A549 (cell line): ENCODE results near the gene HTRA1. TPM values are rescaled to one million over a fixed set of nuclear protein-coding genes. Genes with fewer than 3 reads are reported as not detected.

Experiments used
- ATAC-seq, 2 experiments: fragments of 200-7000 bp in 1 of 2; fragments of >200 bp in 1 of 2; cut with Nextera tagmentation in 1 of 2; cut with Tn5 transposase in 1 of 2; 3 replicates each; pipeline versions ENCODE4 v1.8.0 to v1.9.1; 2018 to 2020; ENCODE audit warnings: mild to moderate bottlenecking in 1 of 2, moderate library complexity in 1 of 2
- CTCF ChIA-PET: fragments of 300-600 bp; sonication (Branson Sonifier 250); formaldehyde crosslinking; extraction: SDS; loops from one replicate; lab custom pipeline; 2021; ENCODE audit warnings: antibody characterized with exemption, inconsistent platforms; lab: Yijun Ruan, JAX
- POLR2A ChIA-PET: fragments of 350-600 bp; formaldehyde crosslinking; extraction: SDS; loops from one replicate; lab custom pipeline; 2021; ENCODE audit warnings: antibody characterized with exemption, inconsistent platforms; lab: Yijun Ruan, JAX
- DNase-seq, 2 experiments: peaks; one replicate each; pipeline versions ENCODE4 v3.0.0 to v3.0.0-alpha.2; 2011 to 2016; ENCODE audit warnings: low read depth in 1 of 2, low spot score in 1 of 2
- FAIRE-seq: peaks from 2 replicates; lab custom pipeline; 2011; peaks lifted over from hg19 to GRCh38; lab: Jason Lieb, UNC
- H3K27ac ChIP-seq, 2 experiments: fragments of >200 bp; sonication (Bioruptor Twin); formaldehyde crosslinking; 3 replicates each; pipeline ENCODE4 v1.5.1; 2016 to 2017
- H3K4me1 ChIP-seq: fragments of >200 bp; sonication (Bioruptor Twin); formaldehyde crosslinking; 3 replicates; pipeline ENCODE4 v1.6.1; 2016
- H3K4me2 ChIP-seq: fragments of >200 bp; sonication (Bioruptor Twin); formaldehyde crosslinking; 3 replicates; pipeline ENCODE4 v1.6.1; 2016
- H3K4me3 ChIP-seq: fragments of >200 bp; sonication (Bioruptor Twin); formaldehyde crosslinking; 3 replicates; pipeline ENCODE4 v1.5.1; 2016
- H3K9me3 ChIP-seq: fragments of >200 bp; sonication (Bioruptor Twin); formaldehyde crosslinking; 3 replicates; pipeline ENCODE4 v1.6.1; 2016
- ATOH8 ChIP-seq: fragments of 250-450 bp; sonication (Bioruptor Pico); IDR thresholded peaks from 2 replicates; pipeline ENCODE4 v1.5.0; 2020; ENCODE audit warnings: low read depth, mild to moderate bottlenecking, moderate library complexity
- CEBPB ChIP-seq, 2 experiments: fragments of >200 bp in 1 of 2; sonication (Bioruptor Twin) in 1 of 2; formaldehyde crosslinking in 1 of 2; IDR thresholded peaks; 2 replicates each; pipeline ENCODE4 v1.6.1; 2012 to 2016
- CHD2 ChIP-seq: fragments of 150-350 bp; IDR thresholded peaks from 2 replicates; pipeline ENCODE4 v1.6.1; 2014; ENCODE audit warnings: low read length; ENCODE audit not compliant: partially characterized antibody
- CHD4 ChIP-seq: fragments of 200-600 bp; sonication (generic); IDR thresholded peaks from 2 replicates; pipeline ENCODE4 v1.6.1; 2016; ENCODE audit warnings: antibody characterized with exemption, mild to moderate bottlenecking, borderline replicate concordance
- EHF ChIP-seq: fragments of 250-450 bp; sonication (Bioruptor Pico); IDR thresholded peaks from 2 replicates; pipeline ENCODE4 v1.5.0; 2020; ENCODE audit warnings: mild to moderate bottlenecking
- ELK1 ChIP-seq: fragments of 150-350 bp; IDR thresholded peaks from 2 replicates; pipeline ENCODE4 v1.6.1; 2014; ENCODE audit warnings: low read depth, mild to moderate bottlenecking, low read length
- EP300 ChIP-seq, 2 experiments: fragments of >200 bp; sonication (Bioruptor Twin); formaldehyde crosslinking; IDR thresholded peaks; 2 replicates in 1 of 2; 3 replicates in 1 of 2; pipeline ENCODE4 v1.6.1; 2016 to 2017
- GATA3 ChIP-seq: IDR thresholded peaks from 2 replicates; pipeline ENCODE4 v1.6.1; 2012; ENCODE audit warnings: borderline replicate concordance
- HDAC2 ChIP-seq: fragments of 200-600 bp; sonication (generic); IDR thresholded peaks from 2 replicates; pipeline ENCODE4 v1.6.1; 2016
- HES2 ChIP-seq: fragments of >200 bp; sonication (Bioruptor Twin); formaldehyde crosslinking; IDR thresholded peaks from 2 replicates; pipeline ENCODE4 v1.6.1; 2016
- HMGXB4 ChIP-seq: fragments of 250-450 bp; sonication (Bioruptor Pico); IDR thresholded peaks from 2 replicates; pipeline ENCODE4 v1.5.0; 2021; ENCODE audit warnings: mild to moderate bottlenecking, moderate library complexity, borderline replicate concordance
- JUN ChIP-seq, 2 experiments: fragments of >200 bp; sonication (Bioruptor Twin); formaldehyde crosslinking; IDR thresholded peaks; 2 replicates in 1 of 2; 3 replicates in 1 of 2; pipeline ENCODE4 v1.6.1; 2016 to 2017
- KDM1A ChIP-seq: fragments of 200-600 bp; sonication (generic); IDR thresholded peaks from 2 replicates; pipeline ENCODE4 v1.6.1; 2016; ENCODE audit warnings: low read depth, mild to moderate bottlenecking
- KDM5A ChIP-seq: fragments of 200-600 bp; sonication (generic); IDR thresholded peaks from 2 replicates; pipeline ENCODE4 v1.6.1; 2016; ENCODE audit warnings: antibody characterized with exemption, mild to moderate bottlenecking
- MAFK ChIP-seq: fragments of 450-650 bp; IDR thresholded peaks from 2 replicates; pipeline ENCODE4 v1.6.1; 2014; ENCODE audit not compliant: partially characterized antibody
- RARB ChIP-seq: fragments of 250-450 bp; sonication (Bioruptor Pico); IDR thresholded peaks from 2 replicates; pipeline ENCODE4 v1.8.0; 2021; ENCODE audit warnings: mild to moderate bottlenecking, moderate library complexity
- REST ChIP-seq: fragments of 200-600 bp; sonication (generic); IDR thresholded peaks from 2 replicates; pipeline ENCODE4 v1.6.1; 2016; ENCODE audit warnings: antibody characterized with exemption, mild to moderate bottlenecking, moderate library complexity
- TFCP2L1 ChIP-seq: fragments of 250-450 bp; sonication (Bioruptor Pico); IDR thresholded peaks from 2 replicates; pipeline ENCODE4 v1.5.0; 2021; ENCODE audit warnings: mild to moderate bottlenecking
- TP53 ChIP-seq: fragments of 250-450 bp; sonication (Bioruptor Pico); IDR thresholded peaks from 2 replicates; pipeline ENCODE4 v1.5.0; 2021; ENCODE audit warnings: mild to moderate bottlenecking, moderate library complexity
- USF2 ChIP-seq: fragments of 450-650 bp; IDR thresholded peaks from 2 replicates; pipeline ENCODE4 v1.6.1; 2014; ENCODE audit warnings: antibody characterized with exemption
- ZFP36 ChIP-seq: fragments of 450-650 bp; IDR thresholded peaks from 2 replicates; pipeline ENCODE4 v1.6.1; 2014; ENCODE audit warnings: borderline replicate concordance; ENCODE audit not compliant: partially characterized antibody
- ZSCAN20 ChIP-seq: fragments of 250-450 bp; sonication (Bioruptor Pico); IDR thresholded peaks from 2 replicates; pipeline ENCODE4 v1.8.0; 2022; ENCODE audit warnings: mild to moderate bottlenecking, moderate library complexity
- WGBS: methylation state at CpG from one replicate; pipeline ENCODE4 v1.1.6; 2017; ENCODE audit errors: missing lambda C conversion rate; 5-methylcytosine and 5-hydroxymethylcytosine counted together
- polyA plus RNA-seq, 4 experiments: library from polyadenylated mRNA; depleted of rRNA in 3 of 4; stranded (reverse); fragments of >200 nt; fragmentation: RNase III in 1 of 4; extraction: RNeasy Plus Mini Kit Qiagen cat#74134 plus additional on column Dnase treatment in 1 of 4; gene quantifications; 2 replicates in 3 of 4; 3 replicates in 1 of 4; pipeline ENCODE4 v1.2.3, GENCODE V29; 2011 to 2017

HTRA1 gene
- polyA plus RNA-seq, 2 of the 4 experiments (the other 2 are of a cell fraction): 50.7 to 65.6 TPM

GRCh38 chr10:122515588-122516231, 54.4 kb downstream of the HTRA1 start (continued):
- no peak for TF ChIP-seq HDAC2

GRCh38 chr10:122516734-122517133, 55.4 kb downstream of the HTRA1 start:
- no peak for FAIRE-seq
- Histone ChIP-seq H3K9me3 (no peaks in the 10 kb centered on the region), H3K4me1 (no peaks in the 10 kb centered on the region), H3K27ac (no peak overlapping the region), H3K4me3 (no peak overlapping the region), H3K4me2 (no peak overlapping the region)
- ChIA-PET CTCF (interaction anchor here (0.6 kb wide), 1 partner anchor 41 kb away, joined by 3 read pairs; no protein-coding TSS in a partner anchor), POLR2A (no interaction called here)
- whole genome bisulfite sequencing: 62% methylated on average over 4 of the region's 4 CpGs
- no peak for TF ChIP-seq GATA3
- TF ChIP-seq ELK1: no peak
- no peak for ATAC-seq
- no peak for DNase-seq

GRCh38 chr10:122519144-122519543, 57.8 kb downstream of the HTRA1 start:
- 69% methylated on average over 7 of the region's 7 CpGs for WGBS
- Histone ChIP-seq H3K27ac (no peak overlapping the region), H3K9me3 (peaks cover 7% of the 10 kb centered on the region), H3K4me2 (no peak overlapping the region), H3K4me1 (no peaks in the 10 kb centered on the region), H3K4me3 (no peak overlapping the region)
- no peak for FAIRE-seq
- ChIA-PET POLR2A (no interaction called here), CTCF (interaction anchor here (1.6 kb wide), 1 partner anchor 50 kb away, joined by 4 read pairs; no protein-coding TSS in a partner anchor)
- ATAC-seq: no peak
- DNase-seq: no peak
- no peak for TF ChIP-seq HMGXB4
- TF ChIP-seq TFCP2L1 (CRISPR knock-in tag): no peak
- TF ChIP-seq ZFP36: no peak
- no peak for TF ChIP-seq EHF (CRISPR knock-in tag)
- no peak for TF ChIP-seq KDM5A
- no peak for TF ChIP-seq JUN (IDR thresholded peaks at IDR 0.05)
- TF ChIP-seq TP53 (CRISPR knock-in tag): no peak

GRCh38 chr10:122519873-122520272, 58.5 kb downstream of the HTRA1 start:
- Histone ChIP-seq H3K4me3 (no peak overlapping the region), H3K27ac (no peak overlapping the region), H3K4me1 (no peaks in the 10 kb centered on the region), H3K4me2 (no peak overlapping the region), H3K9me3 (peaks cover 8% of the 10 kb centered on the region)
- ATAC-seq (no peak), FAIRE-seq (no peak), DNase-seq (no peak)
- WGBS: 68% methylated on average over 15 of the region's 15 CpGs
- CTCF ChIA-PET: interaction anchor here (3.0 kb wide), 1 partner anchor 46 kb away, joined by 15 read pairs; no protein-coding TSS in a partner anchor
- POLR2A ChIA-PET: no interaction called here
- no peak for TF ChIP-seq CHD4
- no peak for TF ChIP-seq ZSCAN20 (CRISPR knock-in tag)
- TF ChIP-seq USF2: no peak
- TF ChIP-seq CHD2: no peak
- TF ChIP-seq ELK1: no peak
- no peak for TF ChIP-seq EP300 (IDR thresholded peaks at IDR 0.05)
- TF ChIP-seq ATOH8 (CRISPR knock-in tag): no peak
- TF ChIP-seq KDM1A: no peak
- no peak for TF ChIP-seq CEBPB (IDR thresholded peaks at IDR 0.05)
- no peak for TF ChIP-seq HES2
- no peak for TF ChIP-seq RARB (CRISPR knock-in tag)
- TF ChIP-seq MAFK: no peak
- TF ChIP-seq REST: no peak
